ENCODE results near the gene TUBA4A. TPM values are rescaled to one million over a fixed set of nuclear protein-coding genes. Genes with fewer than 3 reads are reported as not detected.

TUBA4A gene
- total and polyA plus RNA-seq, 10 of the 15 experiments (the other 5 are each of a cell fraction or from before 2014, with no cell fraction given): 58.2 to 325 (median 134) TPM

DNA sequence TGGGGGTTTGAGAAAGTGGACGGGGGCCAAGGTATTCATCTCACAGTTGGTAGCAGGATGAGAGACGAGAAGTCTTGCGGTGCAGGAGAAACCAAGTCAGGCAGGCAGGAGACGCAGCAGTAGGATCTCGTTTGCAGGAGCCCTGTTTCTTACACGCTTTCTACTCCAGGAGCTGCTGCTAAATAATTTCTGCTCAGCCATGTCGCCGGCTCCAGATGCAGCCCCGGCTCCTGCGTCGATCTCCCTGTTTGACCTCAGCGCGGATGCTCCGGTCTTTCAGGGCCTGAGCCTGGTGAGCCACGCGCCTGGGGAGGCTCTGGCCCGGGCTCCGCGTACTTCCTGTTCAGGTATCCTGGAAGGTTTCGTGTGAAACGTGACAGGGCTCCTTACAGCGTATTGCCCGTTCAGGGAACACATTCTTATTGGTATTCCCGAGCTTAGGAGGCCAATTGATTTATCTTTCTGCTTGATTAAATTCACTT, 23.6 kb downstream of the TUBA4A start:
- intact Hi-C loops (cut with micrococcal nuclease; ENCODE audit: unreplicated experiment) (no loop called here), in situ Hi-C loops (cut with MboI) (no loop called here)
- ATAC-seq (peak; percentile 56), DNase-seq (ENCODE audit: low read depth, low spot score) (no peak), FAIRE-seq (no peak)
- ChIA-PET CTCF (interaction anchor here (0.8 to 2.8 kb wide), 12 partner anchors 7 to 349 kb away, joined by 3 to 16 read pairs (median 6); partner anchors contain the start of genes GLB1L, STK16, WNT10A and ZFAND2B), RAD21 (ENCODE audit: unreplicated experiment) (interaction anchor here (1.0 to 2.6 kb wide), 8 partner anchors 12 to 70 kb away, joined by 3 to 14 read pairs (median 6); partner anchors contain the start of genes ABCB6, GLB1L, STK16 and ZFAND2B), SMC1A (ENCODE audit: uncharacterized antibody, unreplicated experiment) (interaction anchor here (0.9 to 2.7 kb wide), 12 partner anchors 9 to 92 kb away, joined by 3 to 22 read pairs (median 4); partner anchors contain the start of genes ABCB6, CNPPD1, GLB1L and STK16), POLR2A (interaction anchor here (0.6 to 3.5 kb wide), 13 partner anchors 12 to 672 kb away, joined by 3 to 45 read pairs (median 7); partner anchors contain the start of genes ABCB6, CNPPD1, DNAJB2 and DNPEP)
- WGBS (ENCODE audit: insufficient coverage, insufficient replicate concordance, low lambda C conversion rate, missing lambda C conversion rate): under 1% methylated on average over 24 of the region's 24 CpGs
- Histone ChIP-seq H3K9ac (ENCODE audit: control insufficient read depth, insufficient read depth, low read length) (peak overlapping the region; percentile 92), H3K4me3 (peak overlapping the region; percentile 89), H4K20me1 (ENCODE audit: control insufficient read depth, insufficient read depth) (no peaks in the 10 kb centered on the region), H2AFZ (ENCODE audit: control insufficient read depth, low read depth, low read length) (peak overlapping the region; percentile 45), H3K27ac (ENCODE audit: control insufficient read depth, insufficient read depth) (peak overlapping the region; percentile 83), H3K27me3 (replicated peaks in 1 of 2; ENCODE audit: control insufficient read depth in 2 of 2, insufficient read depth in 2 of 2, low read length in 1 of 2) (no peaks in the 10 kb centered on the region), H3K36me3 (ENCODE audit: control insufficient read depth in 2 of 2, insufficient read depth in 2 of 2, low read length in 1 of 2) (peaks cover 8 to 32% of the 10 kb centered on the region in 2 experiments), H3K4me2 (ENCODE audit: control insufficient read depth, insufficient read depth) (peak overlapping the region; percentile 74), H3K4me1 (ENCODE audit: control insufficient read depth, insufficient read depth, low read length) (peaks cover 15% of the 10 kb centered on the region), H3K9me3 (replicated peaks; ENCODE audit: control insufficient read depth, insufficient read depth, low read length) (no peaks in the 10 kb centered on the region), H3K79me2 (ENCODE audit: control insufficient read depth, insufficient read depth, low read length) (peaks cover 44% of the 10 kb centered on the region)
- TSS peak; percentile 77 for BruUV-seq (replicated peaks)
- TF ChIP-seq PML (IDR thresholded peaks at IDR 0.05; ENCODE audit: low read length) (peak; percentile 36; the same call in 1 of the 2 replicates), TCF3 (IDR thresholded peaks at IDR 0.05; ENCODE audit: borderline replicate concordance, insufficient read depth, low read depth, low read length) (0 out of 2 replicates have a peak, but pooled peaks have one; percentile 18), RUNX3 (IDR thresholded peaks at IDR 0.05; ENCODE audit: low read length) (no peak; the same call in 1 of the 2 replicates), MTA3 (IDR thresholded peaks at IDR 0.05; ENCODE audit: borderline replicate concordance, low read length) (no peak), ZBTB33 (IDR thresholded peaks at IDR 0.05) (no peak), HDAC2 (IDR thresholded peaks at IDR 0.05) (peak; percentile 24; the same call in 1 of the 2 replicates), HDAC6 (IDR thresholded peaks at IDR 0.05; ENCODE audit: unreplicated experiment) (no peak), RB1 (IDR thresholded peaks at IDR 0.05; ENCODE audit: borderline replicate concordance) (peak; percentile 30; the same call in 1 of the 2 replicates), SMARCA5 (IDR thresholded peaks at IDR 0.05) (no peak), SMAD5 (IDR thresholded peaks at IDR 0.05; ENCODE audit: low read depth) (no peak; the same call in 1 of the 2 replicates), BHLHE40 (IDR thresholded peaks at IDR 0.05; ENCODE audit: borderline replicate concordance in 1 of 2, low read depth in 2 of 2, low read length in 1 of 2) (peak; percentile 75; a peak in 3 of 4 replicates), FOXM1 (IDR thresholded peaks at IDR 0.05; ENCODE audit: low read depth, low read length) (no peak), SPI1 (IDR thresholded peaks at IDR 0.05; ENCODE audit: borderline replicate concordance, insufficient read depth, low read depth, low read length) (no peak), SIN3A (IDR thresholded peaks at IDR 0.05; ENCODE audit: low read depth, low read length) (no peak), CEBPB (IDR thresholded peaks at IDR 0.05; ENCODE audit: borderline replicate concordance in 1 of 2, low read depth in 2 of 2, low read length in 2 of 2) (0 out of 4 replicates have a peak, but pooled peaks of 1 of the 2 experiments have one; percentile 1), TARDBP (IDR thresholded peaks at IDR 0.05; ENCODE audit: borderline replicate concordance) (0 out of 2 replicates have a peak, but pooled peaks have one; percentile 12)
- TF ChIP-seq, protein P1, sequence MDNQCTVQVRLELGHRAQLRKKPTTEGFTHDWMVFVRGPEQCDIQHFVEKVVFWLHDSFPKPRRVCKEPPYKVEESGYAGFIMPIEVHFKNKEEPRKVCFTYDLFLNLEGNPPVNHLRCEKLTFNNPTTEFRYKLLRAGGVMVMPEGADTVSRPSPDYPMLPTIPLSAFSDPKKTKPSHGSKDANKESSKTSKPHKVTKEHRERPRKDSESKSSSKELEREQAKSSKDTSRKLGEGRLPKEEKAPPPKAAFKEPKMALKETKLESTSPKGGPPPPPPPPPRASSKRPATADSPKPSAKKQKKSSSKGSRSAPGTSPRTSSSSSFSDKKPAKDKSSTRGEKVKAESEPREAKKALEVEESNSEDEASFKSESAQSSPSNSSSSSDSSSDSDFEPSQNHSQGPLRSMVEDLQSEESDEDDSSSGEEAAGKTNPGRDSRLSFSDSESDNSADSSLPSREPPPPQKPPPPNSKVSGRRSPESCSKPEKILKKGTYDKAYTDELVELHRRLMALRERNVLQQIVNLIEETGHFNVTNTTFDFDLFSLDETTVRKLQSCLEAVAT (IDR thresholded peaks at IDR 0.05): 0 out of 2 replicates have a peak, but pooled peaks have one; percentile 10

All from GM12878 (cell line).